Thyroid gland (tissue), 4 donors: ENCODE measurements around the gene PHPT1. TPM values are rescaled to one million over a fixed set of nuclear protein-coding genes. Genes with fewer than 3 reads are reported as not detected.
A peak's percentile ranks its signal among the peaks of the same experiment; 100 is the strongest.
"Not testable (repeated sequence)": the region's sequence is repeated elsewhere in the genome, so short reads cannot be mapped to it uniquely, and the experiment has no call there.

ENCODE experiments used
- DNase-seq, 2 donors: peaks; one replicate each; pipeline ENCODE4 v3.0.0-alpha.2; 2019
- H3K27ac ChIP-seq, 3 donors: fragments of 200-600 bp; sonication (generic); 1 replicate in 2 of 3; 2 replicates in 1 of 3; pipeline ENCODE4 v1.5.1; 2016 to 2019; ENCODE audit warnings: mild to moderate bottlenecking in 1 of 3, moderate library complexity in 1 of 3
- H3K27me3 ChIP-seq: fragments of 200-600 bp; sonication (generic); one replicate; pipeline ENCODE4 v1.5.1; 2019
- H3K36me3 ChIP-seq, 2 donors: fragments of 200-600 bp; sonication (generic); one replicate each; pipeline ENCODE4 v1.5.1; 2016 to 2019
- H3K4me1 ChIP-seq, 2 donors: fragments of 200-600 bp; sonication (generic); one replicate each; pipeline ENCODE4 v1.5.1; 2017 to 2019
- H3K4me3 ChIP-seq, 3 donors: fragments of 200-600 bp; sonication (generic); replicated peaks in 1 of 3; 1 replicate in 2 of 3; 2 replicates in 1 of 3; pipeline ENCODE4 v1.5.1; 2016; ENCODE audit warnings: mild to moderate bottlenecking in 1 of 3
- H3K9me3 ChIP-seq: fragments of 200-600 bp; sonication (generic); one replicate; pipeline ENCODE4 v1.5.1; 2017
- POLR2A ChIP-seq, 2 donors: fragments of 450-650 bp; IDR thresholded peaks; one replicate each; pipeline ENCODE4 v1.6.1; 2017; ENCODE audit warnings: antibody characterized with exemption in 2 of 2, mild to moderate bottlenecking in 2 of 2, moderate library complexity in 1 of 2
- WGBS, 2 donors: methylation state at CpG; one replicate each; pipeline ENCODE4 v1.1.5; 2017; 5-methylcytosine and 5-hydroxymethylcytosine counted together
- intact Hi-C: fragments of 100-400 bp; cut with DNase I; formaldehyde crosslinking; loops from one replicate; pipeline ENCODE4 v1.15.1; 2023
- total RNA-seq, 4 donors: library from RNA; depleted of rRNA; stranded (reverse); fragments of >200 nt; gene quantifications; one replicate each; pipeline ENCODE4 v1.2.3, GENCODE V29; 2016
- TF ChIP-seq, protein P1 (sequence below), 6 experiments: fragments of 200-600 bp in 3 of 6; fragments of 450-650 bp in 3 of 6; sonication (generic) in 3 of 6; IDR thresholded peaks; one replicate each; pipeline ENCODE4 v1.5.1; 2016 to 2019; ENCODE audit warnings: antibody characterized with exemption in 6 of 6, mild to moderate bottlenecking in 2 of 6, inconsistent platforms in 1 of 6, moderate library complexity in 1 of 6

The PHPT1 gene
- total RNA-seq: 100 to 1,000 TPM in 2 of 4 donors, 10 to 100 TPM in 2; 79.4 to 174 (median 115) TPM

- Histone ChIP-seq H3K9me3 (no peaks in the 10 kb centered on the region), H3K36me3 (peaks cover 7 to 10% of the 10 kb centered on the region in 2 donors), H3K27me3 (no peaks in the 10 kb centered on the region), H3K27ac (peak within 1 kb of the TSS; percentile 84 to 91 (median 88)), H3K4me3 (peak within 1 kb of the TSS; percentile 54 to 79 (median 75)), H3K4me1 (peaks cover 16 to 32% of the 10 kb centered on the region in 2 donors)
- DNase-seq: peak; percentile 99
- intact Hi-C loops: loop anchor here (5.0 to 10.0 kb wide), 2 partner anchors 93 to 186 kb away; partner anchors contain the start of genes FBXW5 and FUT7
- TF ChIP-seq, protein P1, sequence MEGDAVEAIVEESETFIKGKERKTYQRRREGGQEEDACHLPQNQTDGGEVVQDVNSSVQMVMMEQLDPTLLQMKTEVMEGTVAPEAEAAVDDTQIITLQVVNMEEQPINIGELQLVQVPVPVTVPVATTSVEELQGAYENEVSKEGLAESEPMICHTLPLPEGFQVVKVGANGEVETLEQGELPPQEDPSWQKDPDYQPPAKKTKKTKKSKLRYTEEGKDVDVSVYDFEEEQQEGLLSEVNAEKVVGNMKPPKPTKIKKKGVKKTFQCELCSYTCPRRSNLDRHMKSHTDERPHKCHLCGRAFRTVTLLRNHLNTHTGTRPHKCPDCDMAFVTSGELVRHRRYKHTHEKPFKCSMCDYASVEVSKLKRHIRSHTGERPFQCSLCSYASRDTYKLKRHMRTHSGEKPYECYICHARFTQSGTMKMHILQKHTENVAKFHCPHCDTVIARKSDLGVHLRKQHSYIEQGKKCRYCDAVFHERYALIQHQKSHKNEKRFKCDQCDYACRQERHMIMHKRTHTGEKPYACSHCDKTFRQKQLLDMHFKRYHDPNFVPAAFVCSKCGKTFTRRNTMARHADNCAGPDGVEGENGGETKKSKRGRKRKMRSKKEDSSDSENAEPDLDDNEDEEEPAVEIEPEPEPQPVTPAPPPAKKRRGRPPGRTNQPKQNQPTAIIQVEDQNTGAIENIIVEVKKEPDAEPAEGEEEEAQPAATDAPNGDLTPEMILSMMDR (IDR thresholded peaks at IDR 0.05): no peak
- peak; percentile 55 to 80 for TF ChIP-seq POLR2A (IDR thresholded peaks at IDR 0.05)
- 0 to 1% methylated on average over 8 to 49 of the region's 77 CpGs for WGBS, 2 donors
These were observed at the start of gene PHPT1 for GRCh38 chr9:136849038-136849959. PHPT1 (plus strand) TSS chr9:136849409; CDS start chr9:136849431, 22 bp downstream.

DNA sequence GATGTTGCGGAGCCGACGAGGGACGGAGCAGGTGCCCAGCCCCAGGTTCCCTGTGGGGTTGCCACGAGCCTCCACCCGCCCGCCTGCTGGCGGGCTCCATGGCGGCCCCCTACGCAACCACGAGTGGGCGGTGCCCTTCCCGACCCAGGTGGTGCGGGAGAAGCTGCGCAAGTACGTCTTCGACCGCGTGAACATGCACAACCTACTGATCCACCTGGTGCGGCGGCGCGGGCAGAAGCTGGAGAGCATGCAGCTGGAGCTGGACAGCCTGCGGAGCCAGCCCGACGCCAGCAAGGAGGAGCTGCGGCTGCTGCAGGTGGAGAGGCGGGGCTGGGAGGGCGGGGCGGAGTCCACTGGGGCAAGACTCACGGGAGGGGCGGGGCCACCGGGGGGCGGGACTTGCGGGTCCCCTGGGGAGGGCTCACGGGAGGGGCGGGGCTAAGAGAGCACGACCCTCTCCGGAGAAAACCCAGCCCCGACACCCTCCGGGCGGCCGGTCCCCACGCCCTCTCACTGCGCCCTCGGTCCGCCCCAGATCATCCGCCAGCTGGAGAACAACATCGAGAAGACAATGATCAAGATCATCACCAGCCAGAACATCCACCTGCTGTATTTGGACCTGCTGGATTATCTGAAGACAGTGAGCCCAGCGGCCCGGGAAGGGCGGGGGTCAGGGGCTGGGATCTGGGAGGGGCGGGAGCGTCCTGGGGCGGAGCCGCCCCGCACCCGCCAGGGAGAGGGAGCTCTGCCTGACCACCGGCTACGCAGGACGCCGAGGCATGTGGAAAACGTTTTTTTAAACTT is 49.2 kb upstream of the PHPT1 start:
- H3K4me3 ChIP-seq: peak overlapping the region in 1 of 3 donors; percentile 21
- peak overlapping the region in 1 of 3 donors; percentile 34 for H3K27ac ChIP-seq
- no peaks in the 10 kb centered on the region for H3K9me3 ChIP-seq
- H3K4me1 ChIP-seq: peaks cover 17 to 29% of the 10 kb centered on the region in 2 donors
- 0% methylated on average over 6 to 36 of the region's 63 CpGs for WGBS, 2 donors
- no peaks in the 10 kb centered on the region for H3K36me3 ChIP-seq
- intact Hi-C loops: no loop called here
- TF ChIP-seq, protein P1 (IDR thresholded peaks at IDR 0.05): no peak
- TF ChIP-seq POLR2A (IDR thresholded peaks at IDR 0.05): peak in 1 of 2 donors; percentile 31
- no peaks in the 10 kb centered on the region for H3K27me3 ChIP-seq
- peak; percentile 95 to 96 for DNase-seq

- H3K9me3 ChIP-seq: no peaks in the 10 kb centered on the region
- WGBS, 2 donors: 72 to 86% methylated on average over 3 to 6 of the region's 6 CpGs
- H3K27ac ChIP-seq: no peak overlapping the region
- H3K27me3 ChIP-seq: no peaks in the 10 kb centered on the region
- H3K4me1 ChIP-seq: peaks cover 27 to 38% of the 10 kb centered on the region in 2 donors
- H3K4me3 ChIP-seq: no peak overlapping the region
- no peak for DNase-seq
- TF ChIP-seq, protein P1 (IDR thresholded peaks at IDR 0.05): no peak
- no peak for TF ChIP-seq POLR2A (IDR thresholded peaks at IDR 0.05)
- no peaks in the 10 kb centered on the region for H3K36me3 ChIP-seq
- intact Hi-C loops: no loop called here
These were observed 46.9 kb upstream of the PHPT1 start for GRCh38 chr9:136802321-136802720.

- H3K27me3 ChIP-seq, H3K27ac ChIP-seq, H3K9me3 ChIP-seq, intact Hi-C loops, H3K36me3 ChIP-seq, H3K4me3 ChIP-seq, DNase-seq: not testable (repeated sequence)
- H3K4me1 ChIP-seq: peaks cover 27 to 38% of the 10 kb centered on the region in 2 donors
- 92 to 100% methylated on average over 1 to 6 of the region's 9 CpGs for WGBS, 2 donors
These were observed 46.1 kb upstream of the PHPT1 start for GRCh38 chr9:136803009-136803550.
